GM19193 (cell line): Measurements from ENCODE around the gene SEMA6D.

Experiments used
- POLR2A ChIP-seq: IDR thresholded peaks from 4 replicates; pipeline ENCODE4 v1.6.1; 2011; ENCODE audit not compliant: insufficient read depth, insufficient read length; ENCODE audit errors: extremely low read depth

Gene SEMA6D

DNA sequence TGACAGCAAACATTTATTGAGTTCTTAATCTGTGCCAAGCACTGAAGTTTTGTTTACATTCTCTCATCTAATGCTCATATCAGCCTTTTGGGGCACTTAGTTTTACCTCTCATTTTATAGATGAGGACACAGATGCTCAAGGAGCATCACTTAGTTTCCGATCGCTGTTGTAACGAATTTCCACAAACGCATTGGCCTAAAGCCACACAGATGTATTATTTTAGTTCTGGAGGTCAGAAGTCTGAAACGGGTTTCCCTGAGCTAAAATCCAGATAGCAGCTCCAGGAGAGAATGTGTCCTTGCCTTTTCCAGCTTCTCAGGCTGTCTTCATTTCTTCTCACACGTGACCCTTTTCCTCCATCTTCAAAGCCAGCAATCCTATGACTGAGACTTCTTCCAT, 11.1 kb downstream of the SEMA6D start:
- no peak for TF ChIP-seq POLR2A

DNA sequence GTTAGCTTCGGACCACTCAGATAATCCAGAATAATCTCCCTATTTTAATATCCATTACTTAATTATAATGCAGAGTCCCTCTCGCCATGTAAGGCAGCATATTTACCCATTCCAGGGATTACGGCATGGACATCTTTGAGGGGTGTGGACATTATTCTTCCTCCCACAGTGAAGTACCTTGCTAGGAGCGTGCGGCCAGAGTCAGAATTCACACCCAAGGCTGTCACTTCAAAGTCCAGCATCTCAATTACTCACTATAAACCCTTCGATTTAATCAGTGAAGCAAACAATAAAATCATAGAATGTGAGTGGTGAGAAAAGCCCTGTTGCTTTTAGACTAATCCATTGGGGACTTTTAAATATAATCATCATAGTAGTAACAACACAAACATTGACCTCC, 11.6 kb downstream of the SEMA6D start:
- TF ChIP-seq POLR2A, result no peak

DNA sequence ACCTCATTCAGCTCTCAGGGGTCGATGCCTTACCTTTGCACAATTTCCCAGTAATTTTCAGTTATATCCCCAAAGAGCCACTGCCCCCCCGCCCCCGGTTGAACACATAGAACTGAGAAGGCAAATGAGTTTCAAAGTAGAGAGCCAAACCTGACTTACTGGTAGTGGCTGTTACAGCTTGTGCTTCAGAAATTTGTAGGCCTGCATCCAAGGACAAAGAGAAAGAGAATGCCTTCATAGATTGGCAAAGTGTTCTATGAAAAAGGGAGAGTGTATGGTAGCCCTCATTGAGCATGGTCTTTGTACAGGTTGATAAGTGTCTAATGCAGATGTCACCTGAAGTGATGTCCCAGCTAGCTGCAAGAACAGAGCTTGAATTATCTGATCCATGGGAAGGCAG, 13.9 kb downstream of the SEMA6D start:
- no peak for TF ChIP-seq POLR2A

- no peak for TF ChIP-seq POLR2A
These were observed 14.9 kb downstream of the SEMA6D start for GRCh38 chr15:47732248-47732647.

DNA sequence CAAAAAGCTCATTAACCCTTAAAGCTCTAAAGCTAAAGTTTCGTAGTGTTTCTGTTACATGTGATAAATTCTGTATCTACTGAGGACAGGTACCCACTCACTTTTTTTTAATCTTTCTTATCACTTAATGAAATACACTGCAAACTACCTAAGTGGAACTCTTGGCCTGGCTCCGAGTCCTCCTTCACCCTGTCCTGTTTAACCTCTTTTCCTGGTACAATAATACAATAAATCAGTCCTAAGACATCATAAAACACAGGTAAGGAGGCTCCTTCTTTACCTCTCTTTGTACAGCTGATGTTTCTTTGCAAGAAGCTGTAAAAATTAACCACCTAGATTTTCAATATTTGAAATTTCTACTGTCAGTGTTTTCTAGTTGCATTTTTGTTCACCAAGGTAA, 15.8 kb downstream of the SEMA6D start:
- no peak for TF ChIP-seq POLR2A

DNA sequence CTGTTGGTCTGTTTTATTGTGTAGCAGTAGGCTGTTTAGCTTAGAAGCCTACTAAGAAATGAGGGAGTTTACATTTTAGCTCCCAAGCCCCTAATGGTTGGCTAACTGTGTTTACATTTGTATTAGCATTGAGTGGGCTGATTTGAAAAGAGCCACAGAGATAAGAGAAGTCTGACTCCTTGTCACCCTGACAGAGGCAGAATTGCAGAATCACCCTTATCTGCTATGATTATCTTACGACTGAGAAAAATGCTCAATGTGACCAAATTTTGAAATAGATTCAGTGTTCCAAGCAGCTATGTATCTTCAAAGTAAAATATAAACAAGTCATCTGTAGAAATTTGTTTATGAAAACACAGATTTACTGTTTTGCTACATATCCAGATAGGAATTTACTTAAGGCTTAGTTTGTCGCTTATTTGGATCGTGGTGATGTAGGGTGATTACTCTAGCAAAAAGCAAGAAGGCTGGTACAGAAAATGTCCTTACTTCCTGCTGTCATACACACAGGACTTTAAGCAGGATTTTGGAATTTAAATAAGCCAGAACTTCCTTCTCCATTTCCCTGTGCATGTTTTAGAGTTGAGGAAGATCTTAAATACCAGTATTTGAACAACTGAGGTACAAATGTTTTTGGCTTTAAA, 19.0 kb downstream of the SEMA6D start:
- TF ChIP-seq POLR2A, result no peak

DNA sequence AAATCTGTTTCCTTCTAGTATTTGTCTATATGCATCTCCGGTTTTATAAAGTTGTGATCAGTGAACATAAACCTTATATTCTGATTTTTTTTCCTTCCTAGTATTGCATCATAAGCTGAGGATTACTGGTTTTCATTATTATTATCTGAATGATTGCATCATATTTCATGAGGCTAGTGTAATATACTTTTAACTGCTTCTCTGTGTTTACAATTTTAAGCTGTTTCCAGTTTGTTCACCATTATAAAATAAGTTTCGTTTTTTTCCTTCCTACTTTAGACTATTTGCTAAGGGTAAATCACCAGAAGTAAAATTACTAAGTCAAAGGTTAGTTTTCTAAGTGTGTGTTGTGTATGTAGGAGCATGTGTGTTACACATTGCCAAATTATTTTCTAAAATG, 20.2 kb downstream of the SEMA6D start:
- TF ChIP-seq POLR2A, result no peak

DNA sequence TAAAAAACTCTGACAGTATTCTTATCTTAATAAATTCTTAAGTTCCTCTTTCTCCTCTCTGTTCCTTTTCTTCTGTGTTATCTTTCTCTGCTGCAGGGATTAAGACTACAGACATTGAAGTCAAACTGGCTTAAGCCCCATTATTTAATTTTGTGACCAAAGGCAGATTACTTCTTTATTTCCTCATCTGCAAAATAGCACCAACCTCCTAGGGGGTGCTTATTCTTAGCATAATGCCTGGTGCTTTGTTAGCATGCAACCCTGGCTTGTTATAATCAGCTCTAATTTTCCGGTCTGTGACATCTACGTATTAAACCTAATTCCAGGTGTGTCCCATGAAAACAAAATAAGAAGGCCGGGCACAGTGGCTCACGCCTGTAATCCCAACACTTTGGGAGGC, 23.8 kb downstream of the SEMA6D start:
- no peak for TF ChIP-seq POLR2A

- no peak for TF ChIP-seq POLR2A
These were observed 24.6 kb downstream of the SEMA6D start for GRCh38 chr15:47741907-47742306.

- TF ChIP-seq POLR2A, result no peak
These were observed 25.0 kb downstream of the SEMA6D start for GRCh38 chr15:47742334-47742733.

DNA sequence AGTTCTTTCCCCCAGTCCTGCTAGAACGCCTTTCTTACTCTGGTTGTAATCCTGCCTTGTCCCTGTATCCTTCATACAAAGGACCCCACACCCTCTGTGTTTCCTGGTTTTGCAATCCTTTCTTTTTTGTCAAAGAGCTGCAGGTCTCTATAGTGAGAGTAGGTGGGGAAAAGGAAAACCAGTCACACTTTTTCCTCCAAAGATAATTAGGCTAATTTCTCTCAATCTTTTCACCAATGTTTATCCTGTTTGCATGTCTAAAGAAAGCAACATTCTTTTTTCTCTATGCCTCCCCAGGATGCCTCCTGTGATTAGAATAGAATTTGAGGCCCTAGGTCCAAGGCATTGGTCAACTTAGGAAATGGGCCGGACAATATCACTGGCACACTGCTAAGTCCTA, 25.4 kb downstream of the SEMA6D start:
- no peak for TF ChIP-seq POLR2A

- TF ChIP-seq POLR2A, result no peak
These were observed 26.1 kb downstream of the SEMA6D start for GRCh38 chr15:47743385-47743784.

- TF ChIP-seq POLR2A, result no peak
These were observed 26.6 kb downstream of the SEMA6D start for GRCh38 chr15:47743886-47744285.

DNA sequence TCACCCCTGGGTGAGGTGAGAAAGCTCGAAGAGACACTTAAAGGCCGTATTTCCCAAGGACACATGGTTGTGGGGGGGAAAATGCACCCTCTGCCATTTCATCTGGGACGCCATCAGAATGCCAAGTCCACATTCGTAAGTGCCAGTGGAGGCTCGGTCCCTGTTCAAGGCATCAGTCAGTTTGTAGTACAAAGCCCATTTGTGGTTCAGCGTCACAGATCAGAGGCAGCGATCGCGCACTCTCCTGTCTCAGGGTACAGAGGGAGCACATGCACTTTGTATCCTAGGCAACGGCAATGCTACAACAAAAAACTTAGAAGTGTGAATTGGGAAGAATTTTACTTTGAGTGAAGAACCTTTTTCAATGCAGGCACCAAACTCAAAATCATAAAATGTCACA, 27.2 kb downstream of the SEMA6D start:
- no peak for TF ChIP-seq POLR2A

- no peak for TF ChIP-seq POLR2A
These were observed 27.7 kb downstream of the SEMA6D start for GRCh38 chr15:47744973-47745372.

DNA sequence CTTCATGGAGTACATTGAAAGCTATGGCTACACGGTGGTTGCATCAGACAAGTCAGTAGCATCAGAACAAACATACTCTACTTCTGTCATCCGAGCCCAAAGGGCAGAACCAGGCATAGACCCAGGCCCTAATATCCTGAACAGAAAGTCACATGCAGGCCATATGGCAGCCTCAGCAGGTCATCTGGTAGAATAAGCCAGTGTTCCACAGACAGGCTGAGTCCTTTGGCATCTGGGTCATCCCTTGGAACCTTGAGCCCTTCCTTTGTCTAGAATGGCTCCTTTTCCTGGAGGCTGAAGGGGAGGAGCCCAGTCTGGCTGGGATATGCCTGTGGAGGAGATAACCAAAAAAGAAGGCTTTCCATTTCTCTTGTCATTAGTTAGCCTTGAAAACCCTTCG, 29.2 kb downstream of the SEMA6D start:
- no peak for TF ChIP-seq POLR2A
